ENCODE data around the gene DLG2.

DNA sequence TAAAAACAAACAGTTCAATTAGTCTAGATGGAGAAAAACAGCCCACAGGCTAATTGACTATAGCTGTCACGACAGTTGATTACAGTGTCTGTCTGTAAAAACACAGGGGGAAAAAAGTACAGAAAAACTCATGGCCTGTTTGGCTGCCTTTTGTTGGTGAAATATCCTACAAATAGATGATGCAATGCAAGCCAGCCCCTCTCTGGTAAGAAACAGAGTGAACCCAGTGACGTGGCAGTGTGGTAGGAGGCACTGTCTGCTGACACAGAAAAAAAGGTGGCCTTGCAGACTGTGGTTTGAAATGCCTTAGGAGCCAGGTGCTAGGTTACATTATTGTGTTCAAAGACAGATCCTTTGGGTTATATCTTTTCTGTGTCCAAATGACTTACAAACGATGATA is 1909.6 kb downstream of the DLG2 start:
- TF ChIP-seq, protein P1, sequence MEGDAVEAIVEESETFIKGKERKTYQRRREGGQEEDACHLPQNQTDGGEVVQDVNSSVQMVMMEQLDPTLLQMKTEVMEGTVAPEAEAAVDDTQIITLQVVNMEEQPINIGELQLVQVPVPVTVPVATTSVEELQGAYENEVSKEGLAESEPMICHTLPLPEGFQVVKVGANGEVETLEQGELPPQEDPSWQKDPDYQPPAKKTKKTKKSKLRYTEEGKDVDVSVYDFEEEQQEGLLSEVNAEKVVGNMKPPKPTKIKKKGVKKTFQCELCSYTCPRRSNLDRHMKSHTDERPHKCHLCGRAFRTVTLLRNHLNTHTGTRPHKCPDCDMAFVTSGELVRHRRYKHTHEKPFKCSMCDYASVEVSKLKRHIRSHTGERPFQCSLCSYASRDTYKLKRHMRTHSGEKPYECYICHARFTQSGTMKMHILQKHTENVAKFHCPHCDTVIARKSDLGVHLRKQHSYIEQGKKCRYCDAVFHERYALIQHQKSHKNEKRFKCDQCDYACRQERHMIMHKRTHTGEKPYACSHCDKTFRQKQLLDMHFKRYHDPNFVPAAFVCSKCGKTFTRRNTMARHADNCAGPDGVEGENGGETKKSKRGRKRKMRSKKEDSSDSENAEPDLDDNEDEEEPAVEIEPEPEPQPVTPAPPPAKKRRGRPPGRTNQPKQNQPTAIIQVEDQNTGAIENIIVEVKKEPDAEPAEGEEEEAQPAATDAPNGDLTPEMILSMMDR (IDR thresholded peaks at IDR 0.05; ENCODE audit: insufficient read depth, low read length), result no peak
- no peak for TF ChIP-seq POLR2AphosphoS5 (IDR thresholded peaks at IDR 0.05; ENCODE audit: low read depth)
